Left lobe of liver (tissue), 2 donors: ENCODE data around the gene GPRC5B. TPM values are rescaled to one million over a fixed set of nuclear protein-coding genes. Genes with fewer than 3 reads are reported as not detected.

Experiments used
- ATAC-seq: fragments of 200-7000 bp; cut with Tn5 transposase; one replicate; pipeline ENCODE4 v1.9.1; 2020; ENCODE audit warnings: mild to moderate bottlenecking, moderate library complexity
- DNase-seq: peaks from one replicate; pipeline ENCODE4 v3.0.0-alpha.2; 2020; ENCODE audit warnings: low spot score
- total RNA-seq: library from RNA; stranded (reverse); gene quantifications from one replicate; pipeline ENCODE4 v1.2.1, GENCODE V29; 2021
- donor health status: DM: no; HTN: no; CAD: no; lungs with moderate emphysema.
- donor health status: DM: no; HTN: yes; CAD: no.

GPRC5B gene
- total RNA-seq, 1 donor from 2014 or later = 5.0 TPM

DNA sequence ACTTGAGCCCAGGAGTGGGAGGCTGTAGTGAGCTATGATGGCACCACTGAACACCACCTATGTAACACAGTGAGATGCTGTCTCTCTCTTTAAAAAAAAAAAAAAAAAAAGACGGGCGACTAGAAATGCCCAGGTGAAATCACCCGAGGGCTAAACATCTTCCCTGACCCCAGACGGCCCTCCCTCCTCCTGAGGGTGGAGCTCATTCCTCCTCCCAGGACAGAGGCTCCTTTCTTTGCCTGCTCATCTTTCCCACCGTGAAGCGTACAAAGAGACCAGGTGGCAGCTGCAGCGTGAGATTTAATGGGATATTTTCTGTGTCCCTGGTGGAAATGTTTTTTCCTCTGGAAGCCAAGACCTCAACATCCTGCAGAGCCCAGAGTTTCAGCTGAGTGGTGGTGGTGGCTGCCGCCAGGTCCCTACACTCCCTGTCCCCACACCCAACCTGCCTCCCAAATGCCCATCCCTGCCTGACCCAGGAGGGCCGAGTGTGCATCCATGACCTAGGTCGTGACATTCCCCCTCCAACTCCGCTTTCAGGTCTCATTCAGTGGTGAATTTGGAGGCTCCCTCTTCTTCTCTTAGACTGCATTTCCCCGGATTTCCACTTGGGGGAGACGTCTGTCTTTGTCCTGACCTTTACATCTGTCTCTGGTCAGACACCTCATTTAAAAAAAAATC, 14.4 kb upstream of the GPRC5B start:
- DNase-seq = no peak
- peak; percentile 92 for ATAC-seq

DNA sequence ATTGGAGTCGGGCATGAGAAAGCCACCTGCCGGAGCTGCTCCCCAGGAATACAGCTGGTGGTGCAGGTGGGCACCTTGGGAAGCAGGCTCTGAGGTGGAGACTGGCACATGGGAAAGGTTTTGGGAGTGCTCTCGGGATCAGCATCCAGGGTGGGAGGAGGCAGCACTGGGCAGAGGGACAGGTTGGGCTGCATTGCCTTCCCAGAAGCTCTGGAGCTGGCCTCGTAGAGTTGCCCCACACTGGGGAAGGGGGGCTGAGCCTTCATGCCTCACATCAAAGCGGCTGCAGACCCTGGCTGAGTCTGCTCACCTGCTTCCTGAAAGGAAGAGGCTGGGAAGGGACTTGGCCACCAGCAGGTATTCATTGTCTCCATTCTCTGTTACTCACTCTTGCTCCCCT, 13.5 kb upstream of the GPRC5B start:
- DNase-seq (no peak), ATAC-seq (no peak)

DNA sequence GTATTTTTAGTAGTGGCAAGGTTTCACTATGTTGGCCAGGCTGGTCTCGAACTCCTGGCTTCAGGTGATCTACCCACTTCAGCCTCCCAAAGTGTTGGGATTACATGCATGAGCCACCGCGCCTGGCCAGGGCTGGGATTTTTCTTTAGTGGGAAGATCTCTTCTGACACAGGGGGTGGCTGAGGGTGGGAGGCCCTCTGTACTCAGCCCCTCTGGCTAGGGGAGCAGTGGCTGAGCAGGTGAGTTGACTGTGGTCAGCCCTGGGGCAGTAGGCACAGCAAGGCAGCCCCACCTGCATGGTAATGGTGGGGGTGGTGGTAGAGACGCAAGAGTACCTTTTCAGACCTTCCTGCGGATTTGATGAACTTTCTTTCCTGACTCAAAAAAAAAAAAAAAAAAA, 12.3 kb upstream of the GPRC5B start:
- no peak for DNase-seq
- ATAC-seq = no peak

DNA sequence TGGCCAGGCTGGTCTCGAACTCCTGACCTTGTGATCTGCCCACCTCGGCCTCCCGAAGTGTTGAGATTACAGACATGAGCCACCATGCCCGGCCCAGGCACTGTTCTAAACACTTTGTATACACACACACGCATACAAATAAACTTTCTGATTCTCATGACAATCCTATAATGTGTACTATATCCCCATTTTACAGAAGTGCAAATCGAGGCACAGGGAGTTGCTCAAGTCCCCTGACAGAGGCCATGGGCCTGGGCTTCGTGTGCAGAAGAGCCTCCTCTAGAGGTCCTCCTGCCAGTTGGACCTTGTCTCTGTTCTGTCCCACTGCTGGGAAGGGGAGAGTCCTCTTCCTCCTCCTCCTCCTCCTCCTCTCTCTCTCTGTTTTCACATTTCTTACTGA, 9.9 kb upstream of the GPRC5B start:
- ATAC-seq (no peak), DNase-seq (no peak)

DNA sequence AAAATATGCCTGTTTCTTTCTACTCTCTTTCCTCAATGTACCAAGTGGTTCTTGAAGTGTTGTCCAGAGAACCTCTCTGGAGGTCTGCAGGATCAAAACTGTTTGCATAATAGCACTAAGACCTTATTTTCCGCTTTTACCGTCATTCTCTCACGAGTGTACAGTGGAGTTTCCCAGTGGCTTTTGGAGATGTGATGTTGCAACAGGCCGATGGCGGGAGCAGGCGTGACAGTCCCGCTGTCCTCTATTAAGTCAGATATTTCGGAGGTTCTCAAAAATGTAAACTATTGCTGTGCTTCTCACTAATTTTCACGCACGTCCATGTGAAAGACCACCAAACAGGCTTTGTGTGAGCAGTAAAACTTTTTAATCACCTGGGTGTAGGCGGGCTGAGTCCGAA, 8.3 kb upstream of the GPRC5B start:
- no peak for DNase-seq

DNA sequence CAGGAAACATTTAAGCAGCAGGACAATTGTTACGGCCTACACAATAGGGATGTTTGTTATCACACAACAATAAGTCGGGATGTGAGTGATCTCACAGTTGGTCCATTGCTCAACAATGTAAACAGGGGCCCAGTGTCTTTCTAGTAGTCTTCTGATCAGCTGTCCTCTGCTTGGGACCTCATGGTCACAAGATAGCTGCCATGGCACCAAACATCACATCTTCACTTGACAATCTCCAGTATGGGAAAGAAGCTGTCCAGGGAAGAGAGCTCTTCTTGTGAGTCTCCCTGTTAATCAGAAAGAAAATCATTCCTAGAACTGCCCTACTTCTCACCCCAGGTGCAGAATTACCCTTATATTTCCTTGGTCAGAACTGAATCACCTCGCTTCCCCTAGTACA, 6.3 kb upstream of the GPRC5B start:
- ATAC-seq = no peak
- no peak for DNase-seq

More for the DNA sequence above, 8.3 kb upstream of the GPRC5B start:
- no peak for ATAC-seq

DNA sequence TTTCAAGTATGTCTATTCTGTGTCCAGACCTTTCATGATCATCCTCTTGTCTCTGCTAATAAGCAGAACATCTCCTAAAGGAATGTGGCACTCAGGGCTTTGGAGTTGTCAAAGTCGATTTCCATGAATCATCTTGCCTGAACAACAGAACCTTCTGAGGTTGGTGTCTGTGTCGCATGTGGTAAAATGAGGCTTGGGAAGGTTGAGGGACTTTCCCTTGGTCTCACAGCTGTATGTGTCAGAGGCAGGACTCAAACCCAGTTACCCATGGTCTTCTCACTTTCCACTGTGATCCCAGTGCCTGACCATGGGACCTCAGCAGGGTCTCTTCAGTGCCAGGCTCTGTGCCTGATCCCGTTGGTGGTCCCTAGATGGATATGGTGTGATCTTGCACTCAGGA, 4.2 kb upstream of the GPRC5B start:
- no peak for ATAC-seq
- DNase-seq = no peak

DNA sequence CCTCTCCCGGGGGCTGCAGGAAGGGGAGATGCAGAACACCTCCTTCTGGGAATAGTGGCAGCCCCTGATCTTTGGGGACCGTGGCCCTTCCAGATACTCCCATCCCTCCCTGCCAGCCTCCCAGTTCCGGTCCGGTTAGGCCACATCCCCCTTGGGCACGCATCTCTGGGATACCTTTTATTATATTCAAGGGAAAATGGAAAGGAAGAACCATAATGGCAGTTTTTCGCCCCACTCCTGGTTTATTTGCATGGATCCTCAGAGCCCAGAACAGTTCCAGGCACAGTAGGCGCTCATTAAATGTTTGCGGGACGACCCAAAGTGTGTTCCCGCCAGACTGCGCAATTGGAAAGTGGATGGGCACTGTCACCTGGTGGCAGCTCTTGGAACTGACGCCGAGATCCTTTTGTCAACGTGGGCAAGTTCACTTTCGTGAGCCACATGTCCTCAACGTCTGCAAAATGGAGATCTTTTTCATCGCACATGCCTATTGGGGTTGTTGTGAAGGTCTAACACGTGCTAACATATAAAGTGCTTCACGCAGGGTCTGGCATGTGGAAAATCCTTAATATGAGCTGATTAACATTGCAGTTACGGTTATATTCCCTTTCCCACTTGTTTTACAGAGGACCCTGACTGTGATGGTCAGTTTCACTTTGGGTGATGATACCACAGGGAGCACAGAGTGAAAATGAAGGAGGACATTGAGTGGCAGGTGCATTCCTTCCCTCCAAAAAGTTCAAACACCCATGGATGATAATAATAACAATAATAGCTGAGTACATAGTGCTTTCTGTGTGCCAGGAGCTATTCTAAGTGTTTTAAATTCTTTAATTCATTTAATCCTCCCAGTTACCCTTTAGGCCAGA, 1.7 kb upstream of the GPRC5B start:
- DNase-seq (peak; percentile 74), ATAC-seq (peak; percentile 84)

DNA sequence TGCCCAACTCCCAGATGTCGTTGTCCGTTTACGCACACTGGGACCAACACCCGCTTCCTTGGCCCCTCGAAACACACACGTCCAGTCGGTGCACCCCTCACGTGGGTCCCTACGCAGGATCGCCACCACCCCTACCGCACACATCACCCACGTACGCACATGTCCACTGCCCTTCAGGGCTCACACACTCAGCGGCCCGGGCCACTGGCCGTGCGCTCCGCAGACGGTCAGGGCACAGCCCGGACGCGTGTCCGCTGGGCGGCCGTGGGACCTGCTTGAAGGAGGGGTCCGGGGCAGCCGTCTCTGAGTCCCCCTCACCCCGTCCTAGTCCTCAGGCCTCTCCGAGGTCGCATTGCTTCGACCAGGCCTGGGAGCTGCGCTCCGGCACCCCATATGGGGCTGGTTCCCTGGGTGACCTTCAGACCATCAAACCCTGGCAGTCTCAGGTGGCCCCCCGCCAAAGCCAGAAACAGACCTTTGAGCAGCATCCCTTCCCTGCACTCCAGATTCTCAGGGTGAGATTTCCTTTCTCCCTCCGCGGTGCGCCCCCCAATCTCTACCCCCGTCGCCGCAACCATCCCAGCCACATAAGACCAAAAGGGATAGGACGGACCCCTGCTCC, 914 bp upstream of the GPRC5B start:
- DNase-seq (peak; percentile 59), ATAC-seq (peak; percentile 59)

DNA sequence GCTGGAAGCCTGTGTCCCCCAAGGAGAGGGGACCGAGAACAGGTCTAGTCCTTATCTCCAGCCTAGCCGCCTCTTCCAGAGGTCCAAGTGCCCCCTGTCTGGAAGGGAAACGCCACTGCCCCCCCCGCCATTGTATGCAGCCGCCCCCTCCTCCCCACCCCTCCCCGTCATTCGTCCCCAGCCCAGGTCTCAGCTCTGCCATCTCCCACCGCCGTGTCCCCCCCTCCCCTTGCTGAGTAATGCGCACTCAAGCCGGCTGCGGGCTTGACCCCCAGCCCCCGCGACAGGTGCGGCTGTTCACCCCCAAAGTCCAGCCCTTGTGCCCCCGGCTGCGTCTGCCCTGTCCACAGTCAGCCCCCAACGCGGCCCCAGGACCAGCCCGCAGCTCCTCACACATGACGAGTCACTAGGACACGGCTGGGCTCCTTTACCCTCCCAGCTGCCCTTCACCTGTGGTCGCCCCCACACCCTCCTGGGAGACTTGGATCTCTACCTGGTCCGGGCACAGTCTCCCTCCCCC, 622 bp downstream of the GPRC5B start:
- no peak for DNase-seq
- no peak for ATAC-seq

DNA sequence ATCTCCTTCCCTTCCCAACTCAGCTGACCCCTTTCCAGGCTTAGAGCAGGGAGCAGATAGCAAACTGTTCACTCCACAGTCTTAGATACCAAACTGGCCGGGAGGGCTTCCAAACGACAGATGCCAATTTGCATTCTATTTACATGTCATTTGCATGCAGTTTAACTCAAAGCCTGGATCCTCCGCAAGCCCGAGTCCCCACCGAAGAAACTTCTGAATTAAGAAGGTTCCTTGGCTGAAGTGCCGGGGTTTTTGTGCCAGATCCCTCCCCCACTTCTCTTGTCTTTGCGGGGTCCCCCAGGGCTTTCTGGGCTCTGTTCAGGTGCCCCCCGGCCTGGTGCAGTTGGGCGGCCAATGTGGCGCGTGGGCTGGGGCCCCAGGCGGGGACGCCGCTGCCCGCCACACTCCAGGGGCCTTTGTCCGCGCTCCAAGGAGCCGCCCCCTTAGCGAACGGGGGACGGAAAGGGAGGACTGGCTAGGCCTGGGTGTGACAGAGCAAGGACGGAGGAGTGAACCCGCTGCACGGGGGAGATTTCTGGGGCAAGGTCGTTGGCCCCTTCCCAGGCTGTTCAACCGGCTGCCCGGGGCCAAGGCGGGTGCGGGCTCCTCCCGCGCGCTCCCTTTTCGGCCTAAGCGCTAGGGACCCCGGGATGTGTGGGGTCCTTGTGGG, 1.2 kb downstream of the GPRC5B start:
- no peak for DNase-seq
- ATAC-seq = no peak

DNA sequence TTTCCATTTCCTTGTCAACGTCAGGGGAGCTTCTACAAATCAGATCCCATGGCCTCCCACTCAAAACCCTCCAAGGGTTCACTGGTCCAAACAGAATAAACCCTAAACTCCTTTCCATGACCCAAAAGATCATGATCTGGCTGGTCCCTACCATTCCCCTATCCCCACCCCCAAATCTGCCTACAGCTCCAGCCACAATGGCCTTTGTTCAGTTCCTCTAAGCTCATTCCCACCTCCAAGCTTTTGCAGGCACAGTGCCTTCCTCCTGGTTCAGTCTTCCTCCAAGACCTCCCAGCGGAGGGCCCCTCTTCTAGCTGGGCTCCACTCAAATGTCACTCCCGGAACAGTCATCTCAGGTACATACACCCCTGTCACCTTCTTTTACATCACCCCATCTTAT, 2.0 kb downstream of the GPRC5B start:
- no peak for DNase-seq
- ATAC-seq = no peak

DNA sequence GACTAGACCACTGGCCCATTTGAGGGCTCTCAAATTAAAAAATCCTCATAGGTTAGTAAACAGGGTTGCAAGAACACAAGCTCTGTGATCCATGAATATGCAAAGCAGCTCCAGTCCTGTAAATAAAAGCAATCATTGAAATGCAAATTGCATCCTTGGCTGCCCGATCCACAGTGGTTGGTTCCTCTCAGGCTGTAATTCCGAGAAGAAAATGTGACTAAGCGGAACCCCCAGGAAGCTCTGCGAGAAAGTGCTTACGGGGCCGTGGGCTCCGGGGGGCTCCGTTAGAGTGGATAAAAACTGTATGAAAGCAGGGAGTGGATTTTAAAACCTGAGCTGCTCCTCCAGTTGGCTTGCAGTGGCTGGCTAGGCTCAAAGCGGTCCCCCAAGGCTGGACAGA, 2.5 kb downstream of the GPRC5B start:
- no peak for ATAC-seq
- DNase-seq = no peak

DNA sequence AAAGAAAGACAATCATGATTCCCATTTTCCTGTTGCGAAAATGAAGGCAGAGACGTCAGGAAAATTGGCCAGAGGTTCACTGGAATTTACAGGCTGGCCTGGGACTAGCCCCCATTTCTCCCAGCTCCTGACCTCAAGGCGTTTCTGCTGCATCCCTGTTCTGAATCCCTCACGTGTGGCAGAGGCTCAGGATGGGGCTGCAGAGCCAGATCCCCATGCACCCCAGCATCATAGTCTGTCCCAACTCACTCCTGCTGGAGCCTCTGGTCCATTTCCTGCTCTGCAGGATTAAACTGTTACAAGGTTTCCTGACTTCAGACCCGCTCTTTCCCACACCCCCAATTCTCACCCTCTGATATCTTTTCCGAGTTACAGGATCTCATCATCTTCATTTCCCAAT, 2.9 kb downstream of the GPRC5B start:
- DNase-seq = no peak
- no peak for ATAC-seq

DNA sequence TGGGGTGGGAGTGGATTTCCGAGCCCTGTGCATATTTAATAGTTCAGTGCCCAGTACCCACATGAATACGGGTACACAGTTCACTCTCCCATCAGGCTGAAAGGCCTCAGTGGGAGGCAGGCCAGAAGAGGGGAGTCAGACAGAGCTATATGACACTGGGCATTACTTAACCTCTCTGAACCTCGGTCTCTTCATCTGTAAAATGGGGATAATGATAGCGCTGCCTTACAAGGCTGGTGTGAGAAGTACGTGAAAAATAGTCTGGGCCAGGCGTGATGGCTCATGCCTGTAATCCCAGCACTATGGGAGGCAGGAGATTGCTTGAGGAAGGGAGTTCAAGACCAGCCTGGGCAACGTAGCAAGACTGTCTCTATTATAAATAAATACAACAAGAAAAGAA, 3.6 kb downstream of the GPRC5B start:
- DNase-seq (no peak), ATAC-seq (no peak)

DNA sequence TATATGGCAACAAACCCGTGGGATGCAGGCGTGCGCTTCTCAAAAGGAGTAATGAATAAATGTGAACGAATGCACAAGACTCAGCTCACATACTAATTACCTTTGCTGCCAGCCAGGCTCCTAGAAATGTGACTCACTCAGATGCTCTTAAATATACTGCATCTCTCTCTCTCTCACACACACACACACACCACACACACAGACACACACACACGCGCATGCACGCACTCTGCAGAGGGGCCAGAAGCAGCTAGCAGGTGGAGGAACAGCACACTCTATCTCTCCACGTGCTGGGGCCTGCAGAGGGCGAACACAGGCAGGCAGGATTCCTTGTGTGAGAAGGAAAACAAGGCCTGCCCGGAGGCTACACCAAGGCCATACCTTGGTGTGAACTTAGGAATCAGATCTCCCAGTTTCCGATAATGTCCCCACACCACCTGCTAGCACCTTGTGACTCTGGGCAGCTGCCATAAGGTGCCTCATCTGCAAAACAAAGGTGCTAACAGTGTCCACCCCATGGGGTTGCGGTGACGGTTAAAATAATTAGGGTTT, 5.3 kb downstream of the GPRC5B start:
- DNase-seq (no peak), ATAC-seq (no peak)

DNA sequence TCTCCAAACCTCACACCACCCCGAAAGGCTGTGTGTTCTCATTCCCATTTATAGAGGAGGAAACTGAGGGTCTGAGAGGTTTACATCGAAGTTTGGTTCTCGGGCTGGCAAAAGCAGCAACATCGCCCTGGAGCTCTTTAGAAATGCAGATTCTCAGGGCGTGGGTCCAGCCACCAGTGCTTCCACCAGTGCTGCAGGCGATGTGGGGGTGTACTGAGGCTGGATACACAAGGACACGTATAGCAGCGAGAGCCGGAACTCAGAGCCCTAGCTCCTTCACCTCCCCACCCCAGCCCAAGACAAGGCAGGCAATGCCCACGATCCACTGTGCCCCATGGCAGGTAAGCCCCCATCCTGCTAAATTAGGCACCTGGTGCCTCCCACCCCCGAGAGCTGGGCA, 5.9 kb downstream of the GPRC5B start:
- ATAC-seq = no peak
- no peak for DNase-seq

DNA sequence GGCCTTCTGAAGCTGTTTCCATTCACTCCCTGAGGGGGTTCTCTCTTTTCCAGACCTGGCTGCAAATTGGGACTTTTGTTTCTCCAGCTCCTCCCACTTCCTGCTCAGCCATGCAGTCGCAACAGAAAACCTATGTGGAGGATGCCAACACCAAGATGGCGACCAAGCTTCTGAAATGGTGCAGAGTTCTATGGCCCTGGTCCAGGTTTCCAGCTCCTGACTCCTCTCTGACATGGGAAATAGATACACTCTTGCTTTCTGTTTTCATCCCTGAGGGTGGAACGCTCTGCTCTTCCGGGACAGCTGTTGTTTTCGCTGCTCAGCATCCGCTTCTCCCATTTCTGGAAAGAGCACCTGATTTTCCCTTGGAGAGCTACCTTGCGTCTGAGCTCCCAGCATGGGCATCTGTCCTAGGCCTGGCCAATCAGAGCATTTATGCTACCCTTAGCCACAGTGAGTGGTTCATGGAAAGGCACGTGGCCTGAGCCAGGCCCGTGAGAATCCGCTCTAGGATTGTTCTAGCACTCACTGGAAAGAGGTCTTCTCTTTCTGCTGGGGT, 8.1 kb downstream of the GPRC5B start:
- no peak for ATAC-seq
- DNase-seq = no peak

DNA sequence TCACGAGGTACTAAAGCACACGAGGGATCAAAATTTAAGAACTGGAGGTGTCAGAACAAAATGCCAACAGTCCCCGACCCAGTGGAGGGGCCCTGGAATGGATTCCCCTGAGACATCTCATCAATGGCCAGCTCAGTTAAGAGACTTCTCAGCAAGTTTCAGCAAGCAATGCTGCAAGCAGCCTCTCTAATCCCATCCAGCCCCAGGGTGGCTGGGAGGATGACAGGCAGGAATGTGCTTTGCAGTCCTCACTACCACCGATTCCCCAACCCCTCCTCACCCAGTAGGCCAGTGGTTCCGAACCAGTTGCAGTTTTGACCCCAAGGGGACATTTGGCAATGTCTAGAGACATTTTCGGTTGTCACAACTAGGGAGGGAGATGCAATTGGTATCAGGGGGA, 8.7 kb downstream of the GPRC5B start:
- ATAC-seq (no peak), DNase-seq (no peak)

DNA sequence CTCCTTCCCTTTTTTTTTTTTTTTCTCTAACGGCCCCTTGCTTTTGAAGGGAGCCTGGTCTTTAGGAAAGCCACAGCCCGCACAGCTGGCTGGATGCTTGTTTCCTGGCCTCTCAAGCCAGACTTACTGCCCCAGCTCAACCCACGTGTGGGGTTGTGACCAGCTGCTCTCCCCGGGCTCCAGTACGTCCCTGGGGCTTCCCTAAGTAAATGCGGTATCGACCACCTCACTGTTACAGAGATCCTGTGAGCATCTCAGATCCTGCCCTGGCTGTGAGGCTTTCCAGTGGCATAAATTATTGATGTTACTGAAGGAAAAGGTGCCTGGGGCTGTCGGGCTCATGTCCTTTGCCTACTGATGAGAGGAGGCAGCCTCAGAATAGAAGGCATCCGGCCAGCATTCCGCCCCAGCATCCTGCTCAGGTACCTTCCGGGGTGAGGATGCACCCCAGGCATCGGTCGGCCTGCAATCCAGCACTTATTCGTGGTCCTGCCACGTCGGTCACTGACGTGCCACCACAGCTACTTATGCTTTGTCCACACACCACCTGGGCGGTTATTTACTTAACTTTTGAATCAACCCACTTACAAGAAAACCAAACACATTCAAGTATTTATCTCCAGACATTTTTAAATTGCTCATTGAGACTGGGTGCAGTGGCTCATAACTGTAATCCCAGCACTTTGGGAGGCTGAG, 9.6 kb downstream of the GPRC5B start:
- DNase-seq = no peak

More for the DNA sequence above, 9.6 kb downstream of the GPRC5B start:
- no peak for ATAC-seq
